Natural killer cell treated with Interleukin-12 subunit alpha and Interleukin-12 subunit beta and Interleukin-15 and Interleukin-18, amount 100 ng/mL, for 72 hours (primary cell): ENCODE measurements around the gene FOXN1. TPM values are rescaled to one million over a fixed set of nuclear protein-coding genes. Genes with fewer than 3 reads are reported as not detected.

Source experiments
- ATAC-seq, 2 donors: fragments of 150-1000 bp; cut with Tn5 transposase in 1 of 2; sonication (Bioruptor Pico), chemical (Tn5 transposase) in 1 of 2; 2 replicates each; pipeline ENCODE4 v1.10.0; 2021
- DNase-seq: peaks from one replicate; pipeline ENCODE4 v3.0.0; 2022; ENCODE audit warnings: low spot score
- H3K27ac Mint-ChIP-seq, 2 donors: 1 replicate in 1 of 2; 2 replicates in 1 of 2; pipeline ENCODE4 v1.8.0; 2022; ENCODE audit warnings: mixed read lengths in 2 of 2, mild to moderate bottlenecking in 1 of 2, moderate library complexity in 1 of 2
- H3K27me3 Mint-ChIP-seq, 2 donors: 1 replicate in 1 of 2; 2 replicates in 1 of 2; pipeline ENCODE4 v1.8.0; 2022; ENCODE audit warnings: mixed read lengths in 2 of 2
- H3K36me3 Mint-ChIP-seq: one replicate; pipeline ENCODE4 v1.8.0; 2022; ENCODE audit warnings: mixed read lengths
- H3K4me1 Mint-ChIP-seq, 2 donors: 1 replicate in 1 of 2; 2 replicates in 1 of 2; pipeline ENCODE4 v1.8.0; 2022; ENCODE audit warnings: low read depth in 2 of 2, mixed read lengths in 2 of 2, mild to moderate bottlenecking in 1 of 2
- H3K4me3 Mint-ChIP-seq: one replicate; pipeline ENCODE4 v1.8.0; 2022; ENCODE audit warnings: mixed read lengths
- H3K9me3 Mint-ChIP-seq: 2 replicates; pipeline ENCODE4 v1.8.0; 2022; ENCODE audit warnings: mixed read lengths
- total RNA-seq, 2 donors: library from RNA; stranded (reverse); gene quantifications; one replicate each; pipeline ENCODE4 v1.2.3, GENCODE V29; 2022

Gene FOXN1
- total RNA-seq, 2 donors from 2014 or later: not detected

- Mint-ChIP-seq H3K4me3 (no peak overlapping the region), H3K4me1 (peaks cover 12 to 21% of the 10 kb centered on the region in 2 donors), H3K36me3 (no peaks in the 10 kb centered on the region), H3K27me3 (peaks cover 6 to 14% of the 10 kb centered on the region in 2 donors), H3K9me3 (no peaks in the 10 kb centered on the region), H3K27ac (no peak overlapping the region)
- no peak for ATAC-seq
- no peak for DNase-seq
Measured at GRCh38 chr17:28472871-28473497, 33.2 kb upstream of the FOXN1 start.

- H3K27ac Mint-ChIP-seq: no peak within 1 kb of the TSS
- no peak for ATAC-seq
- no peak within 1 kb of the TSS for H3K4me3 Mint-ChIP-seq
- no peaks in the 10 kb centered on the region for H3K9me3 Mint-ChIP-seq
- H3K4me1 Mint-ChIP-seq: peaks cover 12 to 19% of the 10 kb centered on the region in 2 donors
- peaks cover 6 to 14% of the 10 kb centered on the region in 2 donors for H3K27me3 Mint-ChIP-seq
- no peaks in the 10 kb centered on the region for H3K36me3 Mint-ChIP-seq
- no peak for DNase-seq
Measured at GRCh38 chr17:28473542-28473941, 32.6 kb upstream of the FOXN1 start, which contains the start of gene SLC13A2. Gene SLC13A2, plus strand, starts transcription at chr17:28473644. Its CDS starts 69 bp downstream, at chr17:28473713.

GRCh38 chr17:28474111-28474531 is 32.0 kb upstream of the FOXN1 start:
- no peak for ATAC-seq
- H3K27ac Mint-ChIP-seq: no peak overlapping the region

GRCh38 chr17:28475151-28475900 is 30.8 kb upstream of the FOXN1 start:
- no peaks in the 10 kb centered on the region for H3K36me3 Mint-ChIP-seq
- no peak overlapping the region for H3K27ac Mint-ChIP-seq
- H3K9me3 Mint-ChIP-seq: no peaks in the 10 kb centered on the region
- peaks cover 0 to 6% of the 10 kb centered on the region in 2 donors for H3K27me3 Mint-ChIP-seq
- peaks cover 8 to 9% of the 10 kb centered on the region in 2 donors for H3K4me1 Mint-ChIP-seq
- ATAC-seq (no peak), DNase-seq (peak; percentile 34)
- H3K4me3 Mint-ChIP-seq: no peak overlapping the region

More at GRCh38 chr17:28474111-28474531, 32.0 kb upstream of the FOXN1 start:
- Mint-ChIP-seq H3K36me3 (no peaks in the 10 kb centered on the region), H3K27me3 (peaks cover 6 to 10% of the 10 kb centered on the region in 2 donors), H3K4me1 (peaks cover 8 to 14% of the 10 kb centered on the region in 2 donors), H3K4me3 (no peak overlapping the region), H3K9me3 (no peaks in the 10 kb centered on the region)
- no peak for DNase-seq

GRCh38 chr17:28476076-28476865 is 29.9 kb upstream of the FOXN1 start:
- Mint-ChIP-seq H3K9me3 (no peaks in the 10 kb centered on the region), H3K27me3 (peaks cover 0 to 6% of the 10 kb centered on the region in 2 donors), H3K27ac (no peak overlapping the region), H3K36me3 (no peaks in the 10 kb centered on the region), H3K4me1 (peaks cover 8 to 9% of the 10 kb centered on the region in 2 donors), H3K4me3 (no peak overlapping the region)
- DNase-seq (peak; percentile 18), ATAC-seq (no peak)

GRCh38 chr17:28477928-28478327 is 28.2 kb upstream of the FOXN1 start:
- no peaks in the 10 kb centered on the region for H3K36me3 Mint-ChIP-seq
- H3K27me3 Mint-ChIP-seq: peaks cover 0 to 6% of the 10 kb centered on the region in 2 donors
- ATAC-seq (no peak), DNase-seq (no peak)
- H3K9me3 Mint-ChIP-seq: no peaks in the 10 kb centered on the region
- H3K4me1 Mint-ChIP-seq: peaks cover 8 to 9% of the 10 kb centered on the region in 2 donors
- H3K4me3 Mint-ChIP-seq: no peak overlapping the region
- no peak overlapping the region for H3K27ac Mint-ChIP-seq

GRCh38 chr17:28478712-28479615 is 27.2 kb upstream of the FOXN1 start:
- Mint-ChIP-seq H3K9me3 (no peaks in the 10 kb centered on the region), H3K27ac (no peak overlapping the region), H3K4me1 (peaks cover 8 to 10% of the 10 kb centered on the region in 2 donors), H3K27me3 (peaks cover 0 to 6% of the 10 kb centered on the region in 2 donors), H3K36me3 (no peaks in the 10 kb centered on the region), H3K4me3 (no peak overlapping the region)
- ATAC-seq (no peak), DNase-seq (no peak)

GRCh38 chr17:28480278-28480677 is 25.9 kb upstream of the FOXN1 start:
- no peaks in the 10 kb centered on the region for H3K9me3 Mint-ChIP-seq
- no peaks in the 10 kb centered on the region for H3K36me3 Mint-ChIP-seq
- peaks cover 0 to 10% of the 10 kb centered on the region in 2 donors for H3K27me3 Mint-ChIP-seq
- no peak overlapping the region for H3K27ac Mint-ChIP-seq
- peaks cover 15 to 16% of the 10 kb centered on the region in 2 donors for H3K4me1 Mint-ChIP-seq
- ATAC-seq (no peak), DNase-seq (no peak)
- H3K4me3 Mint-ChIP-seq: no peak overlapping the region

GRCh38 chr17:28480799-28481571 is 25.2 kb upstream of the FOXN1 start:
- H3K27me3 Mint-ChIP-seq: peaks cover 0 to 5% of the 10 kb centered on the region in 2 donors
- no peaks in the 10 kb centered on the region for H3K36me3 Mint-ChIP-seq
- ATAC-seq (no peak), DNase-seq (no peak)
- no peaks in the 10 kb centered on the region for H3K9me3 Mint-ChIP-seq
- H3K4me3 Mint-ChIP-seq: no peak overlapping the region
- no peak overlapping the region for H3K27ac Mint-ChIP-seq
- peaks cover 8 to 9% of the 10 kb centered on the region in 2 donors for H3K4me1 Mint-ChIP-seq

GRCh38 chr17:28482551-28483199 is 23.5 kb upstream of the FOXN1 start:
- H3K4me1 Mint-ChIP-seq: peaks cover 8 to 9% of the 10 kb centered on the region in 2 donors
- H3K4me3 Mint-ChIP-seq: no peak overlapping the region

GRCh38 chr17:28484296-28484695 is 21.9 kb upstream of the FOXN1 start:
- Mint-ChIP-seq H3K27me3 (peaks cover 0 to 5% of the 10 kb centered on the region in 2 donors), H3K4me1 (peaks cover 8 to 9% of the 10 kb centered on the region in 2 donors), H3K9me3 (no peaks in the 10 kb centered on the region), H3K4me3 (peak overlapping the region; percentile 23), H3K27ac (no peak overlapping the region), H3K36me3 (no peaks in the 10 kb centered on the region)
- ATAC-seq: peak; percentile 44 to 82
- DNase-seq: no peak

More at GRCh38 chr17:28482551-28483199, 23.5 kb upstream of the FOXN1 start:
- H3K27me3 Mint-ChIP-seq: peaks cover 0 to 5% of the 10 kb centered on the region in 2 donors
- H3K36me3 Mint-ChIP-seq: no peaks in the 10 kb centered on the region
- H3K27ac Mint-ChIP-seq: no peak overlapping the region
- ATAC-seq: no peak
- no peak for DNase-seq
- no peaks in the 10 kb centered on the region for H3K9me3 Mint-ChIP-seq

GRCh38 chr17:28485049-28485448 is 21.1 kb upstream of the FOXN1 start:
- H3K4me1 Mint-ChIP-seq: peaks cover 8 to 9% of the 10 kb centered on the region in 2 donors
- DNase-seq (no peak), ATAC-seq (no peak)
- no peak overlapping the region for H3K27ac Mint-ChIP-seq
- no peak overlapping the region for H3K4me3 Mint-ChIP-seq
- H3K9me3 Mint-ChIP-seq: no peaks in the 10 kb centered on the region
- H3K36me3 Mint-ChIP-seq: no peaks in the 10 kb centered on the region
- H3K27me3 Mint-ChIP-seq: peaks cover 0 to 5% of the 10 kb centered on the region in 2 donors
